ENCODE results near the gene MARVELD3. TPM values are rescaled to one million over a fixed set of nuclear protein-coding genes. Genes with fewer than 3 reads are reported as not detected.

Gene MARVELD3
- total and polyA plus RNA-seq, 2 donors from 2014 or later = 10.3 to 10.6 TPM

DNA sequence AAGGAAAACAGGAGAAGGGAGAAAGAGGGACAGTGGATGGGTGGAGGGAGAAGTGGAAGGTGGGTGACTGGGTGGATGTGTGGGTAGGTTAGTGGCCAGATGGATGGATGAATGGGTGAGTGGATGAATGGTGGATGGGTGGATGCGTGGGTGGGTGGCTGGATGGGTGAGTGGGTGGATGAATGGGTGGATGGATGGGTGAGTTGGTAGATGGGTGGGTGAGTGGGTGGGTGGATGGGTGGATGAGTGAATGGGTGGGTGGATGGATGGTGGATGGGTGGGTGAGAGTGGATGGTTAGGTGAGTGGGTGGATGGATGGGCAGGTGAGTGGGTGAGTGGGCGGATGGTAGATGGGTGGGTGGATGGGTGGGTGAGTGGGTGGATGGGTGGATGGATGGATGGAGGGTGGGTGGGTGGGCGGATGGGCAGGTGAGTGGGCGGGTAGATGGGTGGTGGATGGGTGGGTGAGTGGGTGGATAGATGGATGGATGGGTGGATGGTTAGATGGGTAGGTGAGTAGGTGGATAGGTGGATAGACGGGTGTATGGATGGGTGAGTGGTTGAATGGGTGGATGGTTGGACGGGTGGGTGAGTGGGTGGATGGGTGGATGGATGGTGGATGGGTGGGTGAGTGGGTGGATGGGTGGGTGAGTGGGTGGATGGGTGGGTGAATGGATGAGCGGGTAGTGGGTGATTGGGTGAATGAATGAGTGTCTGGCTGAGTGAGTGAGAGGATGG is 702 bp upstream of the MARVELD3 start:
- Histone ChIP-seq H3K36me3 (ENCODE audit: control insufficient read depth in 2 of 3, insufficient read depth in 3 of 3, low read length in 3 of 3) (no peaks in the 10 kb centered on the region), H3K9ac (ENCODE audit: low read length in 3 of 3) (no peak overlapping the region), H3K27me3 (ENCODE audit: control insufficient read depth, insufficient read depth, low read length) (peaks cover 3% of the 10 kb centered on the region), H3K27ac (ENCODE audit: low read depth in 2 of 2, low read length in 2 of 2) (no peak overlapping the region), H3K4me1 (ENCODE audit: control insufficient read depth in 2 of 3, insufficient read depth in 2 of 3, low read depth in 1 of 3, low read length in 3 of 3) (peaks cover 0 to 11% (median 0%) of the 10 kb centered on the region in 3 donors), H3K9me3 (ENCODE audit: control insufficient read depth in 2 of 3, insufficient read depth in 1 of 3, low read length in 3 of 3) (no peaks in the 10 kb centered on the region), H3K4me3 (ENCODE audit: low read length in 3 of 3) (peak overlapping the region in 1 of 3 donors; percentile 69)
- FAIRE-seq = no peak
- TF ChIP-seq, protein P1, sequence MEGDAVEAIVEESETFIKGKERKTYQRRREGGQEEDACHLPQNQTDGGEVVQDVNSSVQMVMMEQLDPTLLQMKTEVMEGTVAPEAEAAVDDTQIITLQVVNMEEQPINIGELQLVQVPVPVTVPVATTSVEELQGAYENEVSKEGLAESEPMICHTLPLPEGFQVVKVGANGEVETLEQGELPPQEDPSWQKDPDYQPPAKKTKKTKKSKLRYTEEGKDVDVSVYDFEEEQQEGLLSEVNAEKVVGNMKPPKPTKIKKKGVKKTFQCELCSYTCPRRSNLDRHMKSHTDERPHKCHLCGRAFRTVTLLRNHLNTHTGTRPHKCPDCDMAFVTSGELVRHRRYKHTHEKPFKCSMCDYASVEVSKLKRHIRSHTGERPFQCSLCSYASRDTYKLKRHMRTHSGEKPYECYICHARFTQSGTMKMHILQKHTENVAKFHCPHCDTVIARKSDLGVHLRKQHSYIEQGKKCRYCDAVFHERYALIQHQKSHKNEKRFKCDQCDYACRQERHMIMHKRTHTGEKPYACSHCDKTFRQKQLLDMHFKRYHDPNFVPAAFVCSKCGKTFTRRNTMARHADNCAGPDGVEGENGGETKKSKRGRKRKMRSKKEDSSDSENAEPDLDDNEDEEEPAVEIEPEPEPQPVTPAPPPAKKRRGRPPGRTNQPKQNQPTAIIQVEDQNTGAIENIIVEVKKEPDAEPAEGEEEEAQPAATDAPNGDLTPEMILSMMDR (IDR thresholded peaks at IDR 0.05; ENCODE audit: borderline replicate concordance, extremely low read depth, insufficient read depth) = no peak
- DNase-seq = no peak
- intact Hi-C loops (cut with DNase I) = no loop called here

DNA sequence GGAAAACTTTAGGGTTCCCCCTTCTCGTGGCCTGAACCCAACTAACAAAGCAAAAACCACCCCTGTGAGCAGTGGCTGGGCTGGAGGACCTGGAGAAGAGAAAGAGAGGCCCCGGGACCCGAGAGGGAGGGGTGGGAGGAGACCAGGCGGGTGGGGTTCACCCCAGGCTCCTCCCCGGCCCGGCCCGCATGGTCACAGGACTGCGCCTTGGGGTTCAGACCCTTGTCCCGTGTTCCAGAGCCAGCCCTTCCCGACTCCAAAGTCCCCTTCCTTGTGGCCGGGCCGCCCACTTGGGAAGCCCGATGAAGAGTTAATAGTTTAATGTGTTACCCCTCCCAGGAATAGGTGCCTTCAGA is 852 bp downstream of the MARVELD3 start:
- intact Hi-C loops (cut with DNase I) = no loop called here

DNA sequence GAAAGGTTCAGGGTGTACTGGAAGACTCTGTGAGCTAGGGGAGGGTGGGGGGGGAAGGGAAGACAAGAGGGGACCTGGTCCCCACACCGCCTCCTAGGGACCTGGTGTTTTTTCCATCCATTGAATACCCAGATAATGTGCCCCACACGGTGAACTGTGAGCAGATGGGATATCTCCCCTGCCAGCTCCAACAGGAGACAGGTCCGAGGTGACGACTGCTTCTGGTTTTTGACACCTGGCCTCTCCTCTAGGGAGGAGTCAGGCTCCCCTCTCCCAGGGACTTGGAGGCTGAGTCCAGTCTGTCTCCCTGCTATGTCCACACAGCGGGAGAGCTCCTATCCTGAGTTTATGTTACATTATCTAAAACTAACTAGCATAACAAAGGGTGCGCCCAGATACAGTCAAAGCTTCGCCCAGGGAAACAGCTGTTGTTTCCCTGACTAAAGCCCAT is 1.8 kb downstream of the MARVELD3 start:
- TF ChIP-seq, protein P1 (IDR thresholded peaks at IDR 0.05; ENCODE audit: borderline replicate concordance, extremely low read depth, insufficient read depth) = no peak
- DNase-seq (no peak), FAIRE-seq (no peak)
- peaks cover 3% of the 10 kb centered on the region for H3K27me3 ChIP-seq (ENCODE audit: control insufficient read depth, insufficient read depth, low read length)
- H3K36me3 ChIP-seq (ENCODE audit: control insufficient read depth in 2 of 3, insufficient read depth in 3 of 3, low read length in 3 of 3) = no peaks in the 10 kb centered on the region
- intact Hi-C loops (cut with DNase I) = no loop called here
- H3K4me3 ChIP-seq (ENCODE audit: low read length in 3 of 3) = peak overlapping the region in 1 of 3 donors; percentile 69
- H3K9me3 ChIP-seq (ENCODE audit: control insufficient read depth in 2 of 3, insufficient read depth in 1 of 3, low read length in 3 of 3) = no peaks in the 10 kb centered on the region
- H3K27ac ChIP-seq (ENCODE audit: low read depth in 2 of 2, low read length in 2 of 2) = no peak overlapping the region
- H3K9ac ChIP-seq (ENCODE audit: low read length in 3 of 3) = no peak overlapping the region
- H3K4me1 ChIP-seq (ENCODE audit: control insufficient read depth in 2 of 3, insufficient read depth in 2 of 3, low read depth in 1 of 3, low read length in 3 of 3) = peaks cover 0 to 11% (median 0%) of the 10 kb centered on the region in 3 donors

More for the DNA sequence above, 852 bp downstream of the MARVELD3 start:
- Histone ChIP-seq H3K9ac (ENCODE audit: low read length in 3 of 3) (peak overlapping the region in 2 of 3 donors; percentile 32 to 58), H3K36me3 (ENCODE audit: control insufficient read depth in 2 of 3, insufficient read depth in 3 of 3, low read length in 3 of 3) (no peaks in the 10 kb centered on the region), H3K4me1 (ENCODE audit: control insufficient read depth in 2 of 3, insufficient read depth in 2 of 3, low read depth in 1 of 3, low read length in 3 of 3) (peaks cover 0 to 11% (median 0%) of the 10 kb centered on the region in 3 donors), H3K27ac (ENCODE audit: low read depth in 2 of 2, low read length in 2 of 2) (peak overlapping the region in 1 of 2 donors; percentile 37), H3K4me3 (ENCODE audit: low read length in 3 of 3) (peak overlapping the region; percentile 12 to 69 (median 64)), H3K9me3 (ENCODE audit: control insufficient read depth in 2 of 3, insufficient read depth in 1 of 3, low read length in 3 of 3) (no peaks in the 10 kb centered on the region), H3K27me3 (ENCODE audit: control insufficient read depth, insufficient read depth, low read length) (peaks cover 3% of the 10 kb centered on the region)
- no peak for FAIRE-seq
- peak; percentile 40 to 74 (median 63) for DNase-seq
- TF ChIP-seq, protein P1 (IDR thresholded peaks at IDR 0.05; ENCODE audit: borderline replicate concordance, extremely low read depth, insufficient read depth) = no peak
